PC-9 (cell line): Measurements from ENCODE around the gene CYTH3. TPM values are rescaled to one million over a fixed set of nuclear protein-coding genes. Genes with fewer than 3 reads are reported as not detected.
"Not testable (repeated sequence)": the region's sequence is repeated elsewhere in the genome, so short reads cannot be mapped to it uniquely, and the experiment has no call there.

Source experiments
- BruUV-seq: library from RNA; stranded (reverse); fragments of 400-500 nt; replicated peaks from 2 replicates; lab custom pipeline; 2021; lab: Mats Ljungman, UMichigan
- CTCF ChIA-PET: fragments of 300-600 bp; sonication (Branson Sonifier 250); formaldehyde crosslinking; loops from one replicate; lab custom pipeline; 2022; ENCODE audit warnings: antibody characterized with exemption; lab: Charles Lee
- POLR2A ChIA-PET: fragments of 300-600 bp; sonication (Branson Sonifier 250); formaldehyde crosslinking; loops from one replicate; lab custom pipeline; 2022; ENCODE audit warnings: antibody characterized with exemption; ENCODE audit not compliant: unreplicated experiment; lab: Charles Lee
- DNase-seq, 2 experiments: peaks; one replicate each; pipeline versions ENCODE4 v3.0.0 to v3.0.0-alpha.2; 2015 to 2022; ENCODE audit warnings: mixed read lengths in 1 of 2
- H2AFZ ChIP-seq: fragments of 200-600 bp; sonication (generic); 2 replicates; pipeline ENCODE4 v1.8.1; 2017; ENCODE audit warnings: antibody characterized with exemption
- H3F3A ChIP-seq: fragments of 200-600 bp; sonication (generic); 2 replicates; pipeline ENCODE4 v1.8.1; 2017; ENCODE audit warnings: antibody characterized with exemption, mild to moderate bottlenecking, low read depth; ENCODE audit not compliant: insufficient read depth
- H3K27ac ChIP-seq: fragments of 200-600 bp; sonication (generic); 2 replicates; pipeline ENCODE4 v1.6.1; 2016; ENCODE audit warnings: mixed run types
- H3K27me3 ChIP-seq: fragments of 200-600 bp; sonication (generic); 2 replicates; pipeline ENCODE4 v1.6.1; 2016; ENCODE audit warnings: low read depth, mixed run types; ENCODE audit not compliant: insufficient read depth
- H3K36me3 ChIP-seq: fragments of 200-600 bp; sonication (generic); 2 replicates; pipeline ENCODE4 v1.6.1; 2016; ENCODE audit warnings: low read depth, mixed run types
- H3K4me1 ChIP-seq: fragments of 200-600 bp; sonication (generic); replicated peaks from 2 replicates; pipeline ENCODE4 v1.6.1; 2016; ENCODE audit warnings: mixed run types; ENCODE audit not compliant: insufficient read depth
- H3K4me2 ChIP-seq: fragments of 200-600 bp; sonication (generic); 2 replicates; pipeline ENCODE4 v1.6.1; 2017; ENCODE audit warnings: mixed run types
- H3K4me3 ChIP-seq: fragments of 200-600 bp; sonication (generic); 2 replicates; pipeline ENCODE4 v1.6.1; 2016; ENCODE audit warnings: mixed run types
- H3K79me2 ChIP-seq: fragments of 200-600 bp; sonication (generic); 2 replicates; pipeline ENCODE4 v1.6.1; 2017; ENCODE audit warnings: low read depth, mixed run types
- H3K9me2 ChIP-seq: fragments of 200-600 bp; sonication (generic); 2 replicates; pipeline ENCODE4 v1.8.1; 2017; ENCODE audit warnings: mild to moderate bottlenecking; ENCODE audit not compliant: insufficient read depth
- H3K9me3 ChIP-seq: fragments of 200-600 bp; sonication (generic); 2 replicates; pipeline ENCODE4 v1.8.1; 2016; ENCODE audit warnings: low read depth; ENCODE audit not compliant: insufficient read depth
- H4K20me1 ChIP-seq: fragments of 200-600 bp; sonication (generic); 2 replicates; pipeline ENCODE4 v1.8.1; 2017; ENCODE audit not compliant: insufficient read depth
- EZH2 ChIP-seq: fragments of 200-600 bp; sonication (generic); IDR thresholded peaks from 2 replicates; pipeline ENCODE4 v1.8.0; 2017; ENCODE audit warnings: antibody characterized with exemption, low read depth
- intact Hi-C: fragments of 100-400 bp; cut with micrococcal nuclease; formaldehyde crosslinking; loops from one replicate; pipeline ENCODE4 v1.10.0; 2022; ENCODE audit not compliant: unreplicated experiment
- total RNA-seq: library from RNA; stranded (reverse); gene quantifications from 2 replicates; pipeline ENCODE4 v1.2.3, GENCODE V29; 2021
- TF ChIP-seq, protein P1 (sequence below): fragments of 200-600 bp; sonication (generic); conservative IDR thresholded peaks from 2 replicates; pipeline ENCODE4 v1.6.1; 2017; ENCODE audit warnings: mixed run types, antibody characterized with exemption, mild to moderate bottlenecking, moderate library complexity

CYTH3 gene
- total RNA-seq, 1 experiment from 2014 or later, result 84.4 TPM

DNA sequence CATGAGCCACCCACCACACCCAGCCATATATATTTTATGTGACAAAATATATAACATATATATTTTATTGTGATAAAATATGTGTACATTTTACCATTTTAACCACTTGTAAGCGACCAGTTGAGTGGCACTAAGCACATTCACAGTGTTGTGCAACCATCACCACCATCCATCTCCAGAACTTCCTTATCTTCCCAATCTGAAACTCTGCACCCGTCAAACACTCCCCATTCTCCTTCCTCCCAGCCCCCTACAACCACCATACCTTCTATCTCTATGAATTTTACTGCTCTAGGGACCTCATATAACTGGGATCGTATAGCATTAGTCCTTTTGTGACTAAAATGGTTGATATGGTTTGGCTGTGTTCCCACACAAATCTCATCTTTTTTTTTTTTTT is 20.8 kb upstream of the CYTH3 start:
- no peak overlapping the region for H3K27ac ChIP-seq
- no peak for DNase-seq
- intact Hi-C loops, result no loop called here
- no peak overlapping the region for H3K4me2 ChIP-seq
- no peak overlapping the region for H2AFZ ChIP-seq
- H3K36me3 ChIP-seq, result no peaks in the 10 kb centered on the region
- H3K4me3 ChIP-seq, result no peak overlapping the region
- H3F3A ChIP-seq, result peaks cover 15% of the 10 kb centered on the region
- BruUV-seq, result no TSS peak
- H3K27me3 ChIP-seq, result no peaks in the 10 kb centered on the region
- H3K9me2 ChIP-seq, result no peaks in the 10 kb centered on the region
- H3K79me2 ChIP-seq, result no peaks in the 10 kb centered on the region
- ChIA-PET POLR2A (no interaction called here), CTCF (no interaction called here)
- H3K9me3 ChIP-seq, result no peaks in the 10 kb centered on the region
- no peak for TF ChIP-seq EZH2
- H4K20me1 ChIP-seq, result no peaks in the 10 kb centered on the region
- peaks cover 13% of the 10 kb centered on the region for H3K4me1 ChIP-seq

DNA sequence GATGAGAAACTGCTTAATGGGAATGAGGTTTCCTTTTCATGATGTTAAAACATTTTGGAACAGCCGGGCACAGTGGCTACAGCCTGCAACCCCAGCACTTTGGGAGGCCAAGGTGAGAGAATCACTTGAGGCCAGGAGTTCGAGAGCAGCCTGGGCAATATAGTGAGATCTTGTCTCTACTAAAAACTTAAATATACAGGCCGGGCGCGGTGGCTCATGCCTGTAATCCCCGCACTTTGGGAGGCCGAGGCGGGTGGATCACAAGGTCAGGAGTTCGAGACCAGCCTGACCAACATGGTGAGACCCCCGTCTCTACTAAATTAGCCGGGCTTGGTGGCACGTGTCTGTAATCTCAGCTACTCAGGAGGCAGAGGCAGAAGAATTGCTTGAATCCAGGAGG is 19.5 kb upstream of the CYTH3 start:
- H3K9me3 ChIP-seq, CTCF ChIA-PET, POLR2A ChIA-PET: not testable (repeated sequence)

DNA sequence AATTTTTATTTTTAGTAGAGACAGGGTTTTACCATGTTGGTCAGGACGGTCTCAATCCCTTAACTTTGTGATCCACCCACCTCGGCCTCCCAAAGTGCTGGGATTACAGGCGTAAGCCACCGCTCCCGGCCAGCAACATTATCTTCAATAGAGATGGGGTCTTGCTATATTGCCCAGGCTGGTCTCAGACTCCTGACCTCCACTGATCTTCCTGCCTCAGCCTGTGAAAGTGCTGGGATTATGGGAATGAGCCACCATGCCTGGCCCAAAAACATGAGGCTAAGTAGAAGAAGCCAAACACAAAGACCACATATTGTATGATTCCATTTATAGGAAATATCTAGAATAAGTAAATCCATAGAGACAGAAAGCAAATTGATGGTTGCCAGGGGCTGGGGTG is 19.1 kb upstream of the CYTH3 start:
- DNase-seq, result no peak
- H3K4me3 ChIP-seq, result no peak overlapping the region
- H3K9me2 ChIP-seq, result no peaks in the 10 kb centered on the region
- no peaks in the 10 kb centered on the region for H3K36me3 ChIP-seq
- intact Hi-C loops, result loop anchor here (2.0 kb wide), 1 partner anchor 15 kb away; no protein-coding TSS in a partner anchor
- H3K9me3 ChIP-seq, result no peaks in the 10 kb centered on the region
- H3K27ac ChIP-seq, result no peak overlapping the region
- peaks cover 13% of the 10 kb centered on the region for H3K4me1 ChIP-seq
- H3F3A ChIP-seq, result peaks cover 17% of the 10 kb centered on the region
- H3K4me2 ChIP-seq, result no peak overlapping the region
- no peaks in the 10 kb centered on the region for H3K27me3 ChIP-seq
- no peaks in the 10 kb centered on the region for H3K79me2 ChIP-seq
- no peak overlapping the region for H2AFZ ChIP-seq
- no peaks in the 10 kb centered on the region for H4K20me1 ChIP-seq
- ChIA-PET POLR2A (interaction anchor here (0.7 kb wide), 1 partner anchor 13 kb away, joined by 4 read pairs; no protein-coding TSS in a partner anchor), CTCF (interaction anchor here (1.1 kb wide), 1 partner anchor 8 kb away, joined by 3 read pairs; no protein-coding TSS in a partner anchor)
- no TSS peak for BruUV-seq
- no peak for TF ChIP-seq EZH2
- TF ChIP-seq, protein P1, sequence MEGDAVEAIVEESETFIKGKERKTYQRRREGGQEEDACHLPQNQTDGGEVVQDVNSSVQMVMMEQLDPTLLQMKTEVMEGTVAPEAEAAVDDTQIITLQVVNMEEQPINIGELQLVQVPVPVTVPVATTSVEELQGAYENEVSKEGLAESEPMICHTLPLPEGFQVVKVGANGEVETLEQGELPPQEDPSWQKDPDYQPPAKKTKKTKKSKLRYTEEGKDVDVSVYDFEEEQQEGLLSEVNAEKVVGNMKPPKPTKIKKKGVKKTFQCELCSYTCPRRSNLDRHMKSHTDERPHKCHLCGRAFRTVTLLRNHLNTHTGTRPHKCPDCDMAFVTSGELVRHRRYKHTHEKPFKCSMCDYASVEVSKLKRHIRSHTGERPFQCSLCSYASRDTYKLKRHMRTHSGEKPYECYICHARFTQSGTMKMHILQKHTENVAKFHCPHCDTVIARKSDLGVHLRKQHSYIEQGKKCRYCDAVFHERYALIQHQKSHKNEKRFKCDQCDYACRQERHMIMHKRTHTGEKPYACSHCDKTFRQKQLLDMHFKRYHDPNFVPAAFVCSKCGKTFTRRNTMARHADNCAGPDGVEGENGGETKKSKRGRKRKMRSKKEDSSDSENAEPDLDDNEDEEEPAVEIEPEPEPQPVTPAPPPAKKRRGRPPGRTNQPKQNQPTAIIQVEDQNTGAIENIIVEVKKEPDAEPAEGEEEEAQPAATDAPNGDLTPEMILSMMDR, result no peak

More for the DNA sequence above, 19.5 kb upstream of the CYTH3 start:
- H4K20me1 ChIP-seq, H3K27ac ChIP-seq, H3K9me2 ChIP-seq, H3K79me2 ChIP-seq, H3K4me3 ChIP-seq, H3K4me2 ChIP-seq, H3K27me3 ChIP-seq, DNase-seq, H2AFZ ChIP-seq, BruUV-seq, H3K36me3 ChIP-seq: not testable (repeated sequence)
- peaks cover 13% of the 10 kb centered on the region for H3K4me1 ChIP-seq
- H3F3A ChIP-seq, result peaks cover 15% of the 10 kb centered on the region
- intact Hi-C loops, result loop anchor here (2.0 kb wide), 1 partner anchor 15 kb away; no protein-coding TSS in a partner anchor

GRCh38 chr7:6290319-6290741 is 17.9 kb upstream of the CYTH3 start:
- Histone ChIP-seq H3K4me2 (peak overlapping the region; percentile 34), H2AFZ (peak overlapping the region; percentile 73), H3K27me3 (no peaks in the 10 kb centered on the region), H4K20me1 (no peaks in the 10 kb centered on the region), H3K9me3 (no peaks in the 10 kb centered on the region), H3K27ac (peak overlapping the region; percentile 84), H3K4me1 (peaks cover 13% of the 10 kb centered on the region), H3K79me2 (no peaks in the 10 kb centered on the region), H3K36me3 (no peaks in the 10 kb centered on the region), H3K9me2 (no peaks in the 10 kb centered on the region), H3K4me3 (no peak overlapping the region), H3F3A (peaks cover 23% of the 10 kb centered on the region)
- CTCF ChIA-PET, result interaction anchor here (0.6 to 1.1 kb wide), 2 partner anchors 10 to 286 kb away, joined by 3 to 4 read pairs; no protein-coding TSS in a partner anchor
- no peak for TF ChIP-seq EZH2
- TF ChIP-seq, protein P1, result no peak
- DNase-seq, result peak; percentile 85 to 88
- intact Hi-C loops, result loop anchor here (2.0 kb wide), 1 partner anchor 16 kb away; no protein-coding TSS in a partner anchor
- POLR2A ChIA-PET, result interaction anchor here (0.6 to 1.2 kb wide), 5 partner anchors 8 to 108 kb away, joined by 3 to 19 read pairs (median 6); no protein-coding TSS in a partner anchor
- no TSS peak for BruUV-seq
